ENCODE measurements around the gene HAAO. TPM values are rescaled to one million over a fixed set of nuclear protein-coding genes. Genes with fewer than 3 reads are reported as not detected.

Gene HAAO
- total RNA-seq, 1 donor, result 21.5 TPM

DNA sequence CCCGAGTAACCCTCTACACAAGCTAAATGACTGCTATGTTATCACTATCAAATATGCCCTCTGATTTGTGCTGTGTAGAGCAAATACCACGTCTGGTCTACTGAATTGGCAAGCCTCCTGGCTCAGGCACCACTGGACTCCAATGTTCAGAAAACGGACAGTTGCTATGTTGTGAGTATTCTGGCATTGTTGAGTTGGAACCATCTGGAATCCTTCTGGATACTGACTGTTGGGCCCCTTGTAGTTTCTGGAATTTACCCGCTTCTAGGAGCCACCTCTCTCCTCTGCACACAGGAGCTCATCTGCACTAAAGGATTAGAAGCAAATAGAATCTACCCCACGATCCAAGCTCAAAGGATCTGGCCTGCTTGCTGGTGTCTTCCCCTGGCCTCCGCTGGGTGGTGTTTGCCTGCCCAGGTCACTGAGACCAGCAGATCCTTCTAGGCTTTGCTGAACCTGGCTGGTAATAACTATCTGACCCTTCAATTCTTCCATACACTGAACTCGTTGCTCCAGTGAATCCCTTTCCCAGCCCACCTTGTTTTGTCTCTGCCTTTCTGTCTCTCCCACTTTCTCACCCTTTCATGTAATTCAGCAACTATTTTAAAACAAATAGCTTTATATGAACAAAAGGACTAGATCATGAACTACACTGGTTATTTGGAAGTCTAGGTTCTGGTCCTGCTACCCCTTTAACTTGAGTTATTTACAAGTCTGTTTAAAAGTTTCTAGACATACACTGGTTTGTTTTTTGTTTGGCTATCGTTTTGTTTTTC lies 2.1 kb upstream of the HAAO start:
- DNase-seq (ENCODE audit: low read depth in 2 of 3, low spot score in 2 of 3), result no peak

DNA sequence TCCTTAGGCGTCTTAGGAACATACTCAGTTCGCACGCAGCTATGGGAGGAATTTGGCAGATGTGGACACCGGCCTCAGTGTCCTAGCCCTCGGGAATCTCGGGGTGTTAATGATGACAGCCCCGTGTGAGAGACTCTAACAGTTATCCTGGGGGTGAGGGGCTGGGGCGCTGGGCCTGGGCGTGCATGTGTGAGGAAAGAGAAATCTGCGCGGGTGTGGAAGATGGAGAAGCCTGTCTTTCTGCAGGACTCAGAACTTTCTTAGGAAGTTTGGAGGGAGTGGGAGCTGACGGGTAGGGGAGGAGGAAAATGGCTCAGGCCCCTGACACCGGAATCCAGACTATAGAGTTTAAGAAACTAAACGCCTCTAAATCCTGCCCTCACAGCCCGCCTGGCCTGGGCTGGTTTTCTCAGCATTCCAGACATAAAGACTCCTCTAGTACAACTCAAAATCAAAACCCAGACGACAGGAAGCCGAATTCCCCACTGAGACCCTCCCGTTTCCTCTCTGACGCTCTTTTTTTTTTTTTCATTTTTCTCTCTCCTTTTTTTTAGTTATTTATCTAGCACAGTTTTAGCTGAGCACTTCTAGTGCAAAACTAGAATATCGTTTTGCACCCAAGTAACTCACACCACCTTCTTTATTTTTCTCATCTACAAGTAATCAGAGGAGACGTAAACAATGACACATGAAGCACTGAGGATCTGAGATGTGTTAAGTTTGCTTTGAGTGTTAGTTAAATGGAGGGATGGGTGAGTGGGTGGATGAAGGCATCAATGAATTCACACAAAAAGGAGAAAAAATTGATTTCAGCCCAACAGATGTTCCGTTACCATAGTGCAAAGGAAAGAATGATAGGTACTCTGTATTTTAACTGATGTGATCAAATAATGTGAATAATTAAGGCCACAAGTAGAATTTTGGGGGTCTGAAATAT lies 1.2 kb upstream of the HAAO start:
- no peak for DNase-seq (ENCODE audit: low read depth in 2 of 3, low spot score in 2 of 3)

- DNase-seq (ENCODE audit: low read depth in 2 of 3, low spot score in 2 of 3), result peak in 2 of 3 donors; percentile 62 to 76
These were observed 248 bp downstream of the HAAO start for GRCh38 chr2:42792087-42792582.

GRCh38 chr2:42791606-42792005 lies 777 bp downstream of the HAAO start:
- no peak for DNase-seq (ENCODE audit: low read depth in 2 of 3, low spot score in 2 of 3)

DNA sequence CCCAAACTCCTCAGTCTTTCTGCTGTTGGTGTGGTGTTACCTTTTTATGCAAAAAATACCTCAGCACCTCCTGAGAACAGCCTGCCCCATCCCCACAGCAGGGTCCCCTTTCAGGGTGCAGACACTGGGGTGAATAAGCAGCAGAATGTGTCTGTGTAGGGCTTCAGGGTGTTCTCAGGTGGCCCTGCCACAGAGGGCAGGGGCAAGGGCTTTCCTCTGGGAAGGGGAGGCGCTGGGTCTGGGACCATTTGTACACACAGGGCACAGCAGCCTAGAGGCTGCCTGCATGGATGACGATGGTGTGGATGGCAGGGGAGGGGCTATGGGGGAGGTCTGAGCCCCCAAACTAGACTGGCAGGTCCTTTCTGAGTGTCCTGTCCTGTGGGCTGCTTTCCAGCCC lies 2.6 kb downstream of the HAAO start:
- DNase-seq (ENCODE audit: low read depth in 2 of 3, low spot score in 2 of 3), result no peak

DNA sequence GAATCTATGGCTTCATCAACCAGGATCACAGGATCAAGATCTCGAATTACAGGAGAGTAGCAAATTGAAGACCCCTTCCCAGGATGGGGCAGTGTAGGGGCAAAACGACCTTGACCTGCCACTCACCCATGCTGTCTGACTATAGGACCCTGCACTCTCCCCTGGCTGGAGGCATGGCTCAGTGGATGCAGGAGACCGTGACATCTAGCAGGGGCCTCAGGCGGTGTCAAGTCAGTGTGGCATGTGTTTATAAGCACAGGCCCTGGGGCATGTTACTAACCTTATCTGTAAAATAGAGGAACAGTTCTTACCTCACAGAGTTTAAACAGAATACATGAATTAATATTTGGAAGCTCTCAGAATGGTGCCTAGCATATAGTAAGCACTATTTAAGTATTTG lies 3.5 kb downstream of the HAAO start:
- no peak for DNase-seq (ENCODE audit: low read depth in 2 of 3, low spot score in 2 of 3)

- DNase-seq (ENCODE audit: low read depth in 2 of 3, low spot score in 2 of 3), result no peak
These were observed 3.9 kb downstream of the HAAO start for GRCh38 chr2:42788478-42788793.

DNA sequence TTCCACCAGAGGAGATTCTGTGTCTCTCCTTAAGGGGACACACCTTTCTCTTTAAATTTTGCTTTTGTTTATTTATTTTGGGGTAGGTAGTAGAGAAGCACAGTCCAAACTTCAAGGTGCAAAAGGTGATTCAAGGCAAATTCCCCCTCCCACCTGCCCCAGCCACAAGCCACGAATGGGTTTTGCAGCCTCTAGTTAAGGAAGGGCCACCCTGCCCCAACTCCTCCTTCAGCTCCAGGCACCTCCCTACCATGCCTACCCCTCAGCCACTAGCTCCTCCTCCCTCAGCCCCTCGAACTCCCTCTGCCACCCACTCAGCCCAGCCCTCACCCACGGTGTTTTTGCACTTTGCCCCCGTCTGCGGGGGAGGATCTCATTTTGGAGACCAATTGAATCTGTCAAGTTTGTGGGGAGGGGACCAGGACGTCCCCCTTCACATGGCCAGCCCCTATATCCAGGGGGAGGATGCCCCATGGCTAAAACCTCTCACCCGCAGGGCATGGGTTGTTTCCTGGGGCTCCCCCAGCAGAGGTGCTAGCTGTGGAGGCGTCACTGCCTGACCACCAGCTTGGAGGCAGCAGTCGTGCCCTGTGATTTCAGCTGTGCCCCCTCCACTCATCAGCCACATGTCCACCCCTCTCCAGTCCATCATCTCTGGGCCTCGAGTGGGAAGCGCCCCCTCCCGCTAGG lies 4.5 kb downstream of the HAAO start:
- DNase-seq (ENCODE audit: low read depth in 2 of 3, low spot score in 2 of 3), result no peak

DNA sequence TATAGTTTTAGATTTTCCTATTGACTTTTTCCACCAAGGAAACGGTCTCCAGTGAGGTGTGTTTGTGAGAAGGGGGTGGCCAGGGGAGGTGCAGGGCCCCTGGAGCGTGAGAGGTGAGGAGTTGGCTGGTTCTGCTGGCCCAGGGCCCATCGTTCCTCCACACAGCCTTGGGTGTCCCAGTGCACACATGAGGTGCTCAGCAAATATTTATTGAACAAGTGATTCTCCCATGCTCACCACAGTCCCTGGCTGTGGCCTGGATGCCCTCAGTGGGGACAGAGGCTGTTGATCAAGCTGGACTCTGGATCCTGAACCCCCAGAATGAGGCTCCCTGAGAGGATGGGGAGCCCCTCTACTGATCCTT lies 5.0 kb downstream of the HAAO start:
- DNase-seq (ENCODE audit: low read depth in 2 of 3, low spot score in 2 of 3), result no peak

DNA sequence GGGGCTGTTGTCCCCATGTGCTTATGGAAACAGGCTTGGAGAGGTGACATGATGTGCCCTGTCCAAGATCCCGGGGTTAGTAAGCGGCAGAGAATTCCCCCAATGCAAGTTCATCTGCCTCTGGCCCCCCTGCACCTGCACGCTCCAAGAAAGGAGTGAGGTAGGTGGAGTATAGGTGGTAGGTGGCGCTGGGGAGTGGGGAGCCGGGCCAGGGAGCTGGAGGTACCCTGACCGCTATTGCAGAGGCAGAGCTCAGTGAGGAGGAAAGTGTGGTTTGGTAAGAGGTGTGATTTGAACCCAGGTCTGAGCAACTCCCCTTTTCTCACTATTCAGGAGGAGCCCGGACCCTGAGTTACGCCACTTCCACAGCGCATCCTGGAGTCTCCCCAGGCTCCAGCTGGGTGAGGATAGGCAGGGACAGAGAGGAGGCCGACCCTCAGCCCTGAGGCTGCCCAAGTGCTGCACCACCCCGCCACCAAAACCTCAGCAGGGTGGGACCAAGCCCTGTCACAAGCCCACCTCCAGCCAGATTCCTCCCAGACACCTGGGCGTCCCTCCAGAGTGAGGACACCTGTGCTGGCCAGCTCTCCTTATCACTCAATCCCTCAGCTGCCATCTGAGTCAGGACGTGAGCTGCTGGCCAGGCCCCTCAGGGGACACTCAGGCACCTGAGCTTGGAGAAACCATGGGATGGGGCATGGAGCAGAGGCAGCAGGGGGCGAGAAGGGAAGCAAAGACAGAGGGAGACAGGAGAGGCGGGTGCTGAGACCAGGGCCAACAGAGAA lies 5.6 kb downstream of the HAAO start:
- DNase-seq (ENCODE audit: low read depth in 2 of 3, low spot score in 2 of 3), result no peak

DNA sequence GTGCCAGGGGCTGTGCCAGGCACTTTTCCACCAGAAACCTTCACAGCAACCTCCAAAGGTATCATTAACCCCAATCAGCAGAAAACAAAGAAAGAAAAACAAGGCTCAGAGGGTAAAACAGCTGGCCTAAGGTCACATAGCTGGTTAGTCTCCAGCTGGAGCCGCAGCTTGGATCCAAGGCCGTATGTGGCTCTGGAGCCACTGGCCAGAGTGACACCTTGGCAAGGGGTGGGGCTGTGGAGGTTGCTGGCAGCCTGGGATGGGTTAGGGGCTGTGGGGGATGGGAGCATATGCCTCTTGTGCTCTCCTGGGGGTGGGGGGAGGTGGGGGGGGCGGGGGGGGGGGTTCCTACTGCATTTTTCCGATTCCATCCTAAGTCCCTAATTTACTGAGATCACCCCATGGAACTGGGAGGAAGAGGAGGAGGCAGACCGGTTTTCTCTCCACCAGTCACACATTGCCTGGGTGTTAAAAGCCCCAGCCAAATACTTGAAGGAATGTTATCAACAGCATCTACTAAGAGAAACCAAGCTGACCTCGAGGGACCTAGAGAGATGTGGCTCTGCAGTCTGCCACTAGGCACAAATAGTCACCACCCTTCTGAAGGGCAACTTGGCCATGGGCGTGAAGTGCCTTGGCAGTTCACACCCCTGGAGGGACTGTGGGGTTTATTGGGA lies 8.0 kb downstream of the HAAO start:
- DNase-seq (ENCODE audit: low read depth in 2 of 3, low spot score in 2 of 3), result no peak

- DNase-seq (ENCODE audit: low read depth in 2 of 3, low spot score in 2 of 3), result no peak
These were observed 8.9 kb downstream of the HAAO start for GRCh38 chr2:42783511-42783910.

GRCh38 chr2:42781181-42781580 lies 11.2 kb downstream of the HAAO start:
- DNase-seq (ENCODE audit: low read depth in 2 of 3, low spot score in 2 of 3), result no peak

DNA sequence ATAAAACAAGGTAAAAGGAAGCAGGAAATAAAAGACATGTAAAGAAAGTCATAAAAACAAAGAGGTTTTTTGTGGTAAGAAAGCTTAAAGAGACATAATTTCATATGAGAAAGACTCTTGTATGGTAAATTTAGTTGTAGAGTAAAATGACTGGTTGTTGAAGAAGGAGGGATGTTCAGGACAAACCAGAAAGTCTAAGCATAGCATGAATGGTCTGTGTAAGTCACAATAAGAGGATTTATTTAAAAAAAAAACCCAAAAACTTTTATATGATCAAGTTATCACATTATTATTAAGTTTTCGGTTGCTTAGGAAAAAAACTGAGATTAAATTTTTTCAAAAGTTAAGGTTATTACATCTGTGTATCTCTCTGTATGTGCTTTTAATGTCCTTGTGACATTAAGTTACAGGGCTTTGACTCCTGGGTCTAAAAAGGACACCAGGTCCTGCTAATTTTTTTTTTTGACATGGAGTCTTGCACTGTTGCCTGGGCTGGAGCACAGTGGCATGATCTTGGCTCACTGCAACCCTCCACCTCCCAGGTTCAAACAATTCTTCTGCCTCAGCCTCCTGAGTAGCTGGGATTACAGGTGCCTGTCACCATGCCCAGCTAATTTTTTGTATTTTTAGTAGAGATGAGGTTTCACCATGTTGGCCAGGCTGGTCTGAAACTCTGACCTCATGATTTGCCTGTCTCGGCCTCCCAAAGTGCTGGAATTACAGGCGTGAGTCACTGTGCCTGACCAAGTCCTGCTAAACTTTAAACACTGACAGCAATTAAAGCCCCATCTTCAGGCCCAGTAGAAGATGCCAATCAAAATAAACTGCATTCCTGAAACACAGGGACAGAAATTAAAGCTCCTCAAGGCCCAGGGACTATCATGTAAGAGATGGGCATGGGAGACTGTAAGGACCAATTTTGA lies 14.2 kb downstream of the HAAO start:
- DNase-seq (ENCODE audit: low read depth in 2 of 3, low spot score in 2 of 3), result no peak

- peak in 1 of 3 donors; percentile 55 for DNase-seq (ENCODE audit: low read depth in 2 of 3, low spot score in 2 of 3)
These were observed 16.6 kb downstream of the HAAO start for GRCh38 chr2:42775810-42776209.

GRCh38 chr2:42775186-42775585 lies 17.2 kb downstream of the HAAO start:
- no peak for DNase-seq (ENCODE audit: low read depth in 2 of 3, low spot score in 2 of 3)

- DNase-seq (ENCODE audit: low read depth in 2 of 3, low spot score in 2 of 3), result no peak
These were observed 20.7 kb downstream of the HAAO start for GRCh38 chr2:42771546-42772153.

Data from hematopoietic multipotent progenitor cell (in vitro differentiated cells).